GM10266 (cell line): Measurements from ENCODE around the gene GZMM.

Experiments
- DNase-seq: peaks from one replicate; pipeline ENCODE4 v3.0.0; 2012; ENCODE audit errors: extremely low spot score
- TF ChIP-seq, protein P1 (sequence below): IDR thresholded peaks from 2 replicates; pipeline ENCODE4 v1.5.1; 2012; ENCODE audit warnings: mild to moderate bottlenecking, low read depth; ENCODE audit not compliant: control insufficient read depth, insufficient read depth; ENCODE audit errors: missing control alignments

GZMM gene

DNA sequence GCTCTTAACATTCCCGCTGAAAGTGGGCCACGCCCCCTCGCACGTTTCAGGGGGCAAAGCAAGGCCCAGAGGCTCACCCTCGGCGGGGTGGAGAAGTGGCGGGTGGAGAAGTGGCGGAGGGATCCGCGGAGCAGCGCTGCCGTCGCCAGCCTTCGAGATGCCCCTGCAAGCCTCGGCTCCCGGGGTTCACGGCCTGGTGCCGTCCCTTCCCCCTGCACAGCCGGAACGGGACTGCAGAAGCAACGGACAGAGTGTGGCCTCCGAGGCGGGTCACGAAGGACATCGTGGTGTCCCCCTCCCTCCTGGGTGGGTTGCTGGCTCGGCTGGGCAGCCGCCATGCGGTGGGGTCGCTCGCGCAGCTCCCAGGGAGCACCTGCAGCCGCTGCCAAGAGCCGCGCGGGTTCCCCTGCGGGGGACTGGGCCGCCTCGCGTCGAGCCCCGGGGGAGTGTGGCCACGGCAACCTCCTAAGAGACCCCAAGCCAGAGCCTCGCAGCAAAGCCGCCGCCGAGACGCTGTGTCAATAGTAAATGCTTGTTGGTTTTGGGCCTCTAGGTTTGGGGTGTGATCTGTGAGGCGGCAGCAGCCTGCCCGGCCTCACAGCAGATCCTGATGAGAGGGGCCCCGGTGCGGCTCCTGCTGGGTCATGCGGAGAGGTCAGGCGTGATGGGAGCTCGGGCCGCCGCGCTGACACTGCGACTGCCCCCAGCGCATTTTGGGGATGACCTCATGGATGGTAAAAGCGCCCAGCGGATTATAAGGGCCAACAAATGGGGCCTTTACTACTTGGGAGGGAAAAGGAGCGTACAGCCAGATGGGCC is 31.1 kb upstream of the GZMM start:
- TF ChIP-seq, protein P1, sequence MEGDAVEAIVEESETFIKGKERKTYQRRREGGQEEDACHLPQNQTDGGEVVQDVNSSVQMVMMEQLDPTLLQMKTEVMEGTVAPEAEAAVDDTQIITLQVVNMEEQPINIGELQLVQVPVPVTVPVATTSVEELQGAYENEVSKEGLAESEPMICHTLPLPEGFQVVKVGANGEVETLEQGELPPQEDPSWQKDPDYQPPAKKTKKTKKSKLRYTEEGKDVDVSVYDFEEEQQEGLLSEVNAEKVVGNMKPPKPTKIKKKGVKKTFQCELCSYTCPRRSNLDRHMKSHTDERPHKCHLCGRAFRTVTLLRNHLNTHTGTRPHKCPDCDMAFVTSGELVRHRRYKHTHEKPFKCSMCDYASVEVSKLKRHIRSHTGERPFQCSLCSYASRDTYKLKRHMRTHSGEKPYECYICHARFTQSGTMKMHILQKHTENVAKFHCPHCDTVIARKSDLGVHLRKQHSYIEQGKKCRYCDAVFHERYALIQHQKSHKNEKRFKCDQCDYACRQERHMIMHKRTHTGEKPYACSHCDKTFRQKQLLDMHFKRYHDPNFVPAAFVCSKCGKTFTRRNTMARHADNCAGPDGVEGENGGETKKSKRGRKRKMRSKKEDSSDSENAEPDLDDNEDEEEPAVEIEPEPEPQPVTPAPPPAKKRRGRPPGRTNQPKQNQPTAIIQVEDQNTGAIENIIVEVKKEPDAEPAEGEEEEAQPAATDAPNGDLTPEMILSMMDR = no peak
- DNase-seq = no peak

DNA sequence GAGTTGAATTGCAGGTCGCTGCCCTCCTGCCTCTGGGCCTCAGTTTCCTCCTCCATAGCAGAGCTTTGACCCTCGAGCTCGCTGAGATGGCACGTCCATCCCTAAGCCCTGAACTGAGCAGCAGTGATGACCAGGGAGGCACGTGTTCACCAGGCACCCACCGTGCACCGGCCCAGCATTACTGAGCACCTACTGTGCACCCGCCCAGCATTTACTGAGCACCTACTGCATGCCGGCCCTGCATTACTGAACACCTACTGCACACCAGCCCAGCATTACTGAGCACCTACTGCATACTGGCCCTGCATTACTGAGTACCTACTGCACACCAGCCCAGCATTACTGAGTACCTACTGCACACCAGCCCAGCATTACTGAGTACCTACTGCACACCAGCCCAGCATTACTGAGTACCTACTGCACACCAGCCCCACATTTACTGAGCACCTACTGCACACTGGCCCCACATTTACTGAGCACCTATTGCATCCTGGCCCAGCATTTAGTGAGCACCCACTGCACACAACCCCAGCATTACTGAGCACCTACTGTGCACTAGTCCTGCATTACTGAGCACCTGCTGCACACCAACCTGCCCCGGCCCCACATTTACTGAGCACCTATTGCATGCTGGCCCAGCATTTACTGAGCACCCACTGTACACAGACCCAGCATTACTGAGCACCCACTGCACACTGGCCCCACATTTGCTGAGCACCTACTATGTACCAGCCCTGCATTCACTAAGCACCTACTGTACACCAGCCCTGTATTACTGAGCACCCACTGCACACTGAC is 30.3 kb upstream of the GZMM start:
- TF ChIP-seq, protein P1 = no peak
- no peak for DNase-seq

DNA sequence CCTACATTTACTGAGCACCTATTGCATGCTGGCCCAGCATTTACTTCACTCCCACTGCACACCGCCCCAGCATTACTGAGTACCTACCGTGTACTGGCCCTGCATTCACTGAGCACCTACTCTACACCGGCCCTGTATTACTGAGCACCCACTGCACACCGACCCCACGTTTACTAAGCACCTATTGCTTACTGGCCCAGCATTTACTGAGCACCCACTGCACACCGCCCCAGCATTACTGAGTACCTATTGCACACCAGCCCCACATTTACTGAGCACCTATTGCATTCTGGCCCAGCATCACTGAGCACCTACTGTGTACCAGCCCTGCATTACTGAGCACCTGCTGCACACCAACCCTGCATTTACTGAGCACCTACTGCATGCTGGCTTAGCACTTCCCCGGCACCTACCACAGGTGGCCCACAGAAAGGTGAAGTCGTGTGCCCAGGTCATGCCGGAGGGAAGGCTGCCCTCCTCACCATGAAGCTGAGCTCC is 29.6 kb upstream of the GZMM start:
- no peak for DNase-seq

DNA sequence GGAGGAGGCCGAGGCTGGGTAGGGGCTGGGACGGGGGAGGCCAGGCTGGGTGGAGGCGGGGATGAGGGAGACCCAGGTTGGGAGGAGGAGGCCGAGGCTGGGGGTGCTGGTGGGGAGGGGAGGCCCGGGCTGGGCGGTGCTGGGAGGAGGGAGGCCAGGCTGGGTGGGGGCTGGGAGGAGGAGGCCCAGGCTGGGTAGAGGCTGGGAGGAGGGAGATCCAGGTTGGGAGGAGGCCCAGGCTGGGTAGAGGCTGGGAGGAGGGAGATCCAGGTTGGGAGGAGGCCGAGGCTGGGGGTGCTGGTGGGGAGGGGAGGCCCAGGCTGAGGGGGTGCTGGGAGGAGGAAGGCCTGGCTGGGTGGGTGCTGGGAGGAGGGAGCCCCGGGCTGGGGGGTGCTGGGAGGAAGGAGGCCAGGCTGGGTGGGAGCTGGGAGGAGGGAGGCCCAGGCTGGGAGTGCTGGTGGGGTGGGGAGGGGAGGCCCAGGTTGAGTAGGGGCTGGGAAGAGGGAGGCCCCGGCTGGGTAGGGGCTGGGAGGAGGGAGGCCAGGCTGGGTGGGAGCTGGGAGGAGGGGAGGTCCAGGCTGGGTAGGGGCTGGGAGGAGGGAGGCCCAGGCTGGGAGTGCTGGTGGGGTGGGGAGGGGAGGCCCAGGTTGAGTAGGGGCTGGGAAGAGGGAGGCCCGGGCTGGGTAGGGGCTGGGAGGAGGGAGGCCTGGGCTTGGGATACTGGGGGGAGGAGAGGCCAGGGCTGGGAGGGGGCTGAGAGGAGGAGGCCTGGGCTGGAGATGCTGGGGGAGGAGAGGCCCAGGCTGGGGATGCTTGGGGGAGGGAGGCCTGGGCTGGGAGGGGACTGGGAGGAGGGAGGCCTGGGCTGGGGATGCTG is 25.9 kb upstream of the GZMM start:
- no peak for DNase-seq
- TF ChIP-seq, protein P1 = no peak

More for the DNA sequence above, 29.6 kb upstream of the GZMM start:
- TF ChIP-seq, protein P1 = no peak

DNA sequence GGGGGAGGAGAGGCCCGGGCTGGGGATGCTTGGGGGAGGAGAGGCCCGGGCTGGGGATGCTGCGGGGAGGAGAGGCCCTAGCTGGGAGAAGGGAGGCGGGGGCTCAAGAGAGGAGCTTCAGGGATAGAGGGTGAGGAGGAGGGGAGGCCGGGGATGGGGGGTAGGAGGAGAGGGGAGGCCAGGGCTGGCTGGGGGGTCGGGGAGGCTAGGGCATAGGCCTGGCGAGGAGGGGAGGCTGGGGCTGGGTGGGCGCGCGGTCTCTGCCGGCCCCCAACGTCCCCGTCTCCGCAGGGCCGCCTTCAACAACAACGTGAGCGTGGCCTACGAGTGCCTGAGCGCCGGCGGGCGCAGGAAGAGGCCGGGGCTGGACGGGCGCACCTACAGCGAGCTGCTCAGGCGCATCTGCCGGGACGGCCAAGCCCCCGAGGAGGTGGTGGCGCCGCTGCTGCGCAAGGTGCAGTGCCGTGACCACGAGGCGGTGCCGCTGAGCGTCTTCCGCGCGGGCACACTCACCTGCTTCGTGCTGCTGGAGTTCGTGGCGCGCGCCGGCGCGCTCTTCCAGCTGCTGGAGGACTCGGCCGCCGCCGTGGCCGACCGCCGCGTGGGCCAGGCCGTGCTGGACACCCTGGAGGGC is 25.1 kb upstream of the GZMM start:
- TF ChIP-seq, protein P1 = no peak
- no peak for DNase-seq

DNA sequence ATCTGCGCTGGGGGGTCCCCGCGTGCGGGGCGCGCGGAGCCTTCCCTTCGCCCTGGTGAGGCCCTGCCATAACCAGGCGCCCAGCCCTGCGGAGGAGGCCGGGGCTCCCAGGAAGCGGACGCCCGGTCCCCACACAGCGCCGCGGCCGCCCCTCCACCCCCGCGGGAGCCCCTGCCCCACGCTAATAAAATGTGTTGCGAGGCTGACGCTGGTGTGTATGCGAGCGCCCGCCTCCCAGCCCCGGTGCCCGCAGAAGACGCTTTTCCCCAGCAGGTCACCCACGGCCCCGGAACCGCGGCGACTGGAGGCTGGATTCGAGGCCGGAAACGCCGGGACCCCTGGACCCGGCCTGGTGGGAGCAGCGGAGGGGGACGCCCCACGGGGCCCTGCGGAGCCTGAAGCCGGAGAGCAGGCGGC is 24.4 kb upstream of the GZMM start:
- TF ChIP-seq, protein P1 = no peak
- no peak for DNase-seq
